Lung (tissue), 12 donors: ENCODE measurements around the gene SHISA8. TPM values are rescaled to one million over a fixed set of nuclear protein-coding genes. Genes with fewer than 3 reads are reported as not detected.

Experiments
- ATAC-seq: fragments of 200-7000 bp; cut with Tn5 transposase; one replicate; pipeline ENCODE4 v1.9.1; 2020; ENCODE audit warnings: moderate number of reproducible peaks; ENCODE audit not compliant: insufficient read depth, low FRiP score
- DNase-seq, 3 donors: peaks; one replicate each; pipeline ENCODE4 v3.0.0-alpha.2; 2013 to 2017
- H3K27ac ChIP-seq, 2 donors: one replicate each; pipeline ENCODE4 v1.5.1; 2013; ENCODE audit warnings: mild to moderate bottlenecking in 2 of 2, moderate library complexity in 2 of 2, control low read depth in 1 of 2, inconsistent platforms in 1 of 2, low read depth in 1 of 2, low read length in 1 of 2
- H3K27me3 ChIP-seq, 3 donors: one replicate each; pipeline ENCODE4 v1.5.1; 2013; ENCODE audit warnings: low read length in 2 of 3; ENCODE audit not compliant: control insufficient read depth in 3 of 3, insufficient read depth in 3 of 3
- H3K36me3 ChIP-seq, 4 donors: one replicate each; pipeline ENCODE4 v1.5.1; 2013; ENCODE audit warnings: low read length in 4 of 4, mild to moderate bottlenecking in 1 of 4, moderate library complexity in 1 of 4; ENCODE audit not compliant: control insufficient read depth in 4 of 4, insufficient read depth in 4 of 4
- H3K4me1 ChIP-seq, 5 donors: one replicate each; pipeline ENCODE4 v1.5.1; 2013; ENCODE audit warnings: low read length in 5 of 5, mild to moderate bottlenecking in 2 of 5, moderate library complexity in 1 of 5; ENCODE audit not compliant: control insufficient read depth in 5 of 5, insufficient read depth in 5 of 5
- H3K4me3 ChIP-seq: one replicate; pipeline ENCODE4 v1.5.1; 2013; ENCODE audit warnings: mild to moderate bottlenecking, control low read depth, moderate library complexity
- H3K9ac ChIP-seq, 2 donors: one replicate each; pipeline ENCODE4 v1.5.1; 2013; ENCODE audit warnings: low read length in 2 of 2, control low read depth in 1 of 2; ENCODE audit not compliant: insufficient read depth in 1 of 2
- H3K9me3 ChIP-seq, 4 donors: one replicate each; pipeline ENCODE4 v1.5.1; 2013; ENCODE audit warnings: low read length in 3 of 4, mild to moderate bottlenecking in 1 of 4, moderate library complexity in 1 of 4; ENCODE audit not compliant: control insufficient read depth in 4 of 4, insufficient read depth in 3 of 4
- CTCF ChIP-seq: IDR thresholded peaks from 2 replicates; pipeline ENCODE4 v1.5.1; 2012; ENCODE audit warnings: mild to moderate bottlenecking; ENCODE audit errors: control extremely low read depth, extremely low read depth
- WGBS, 2 donors: extraction: QIAGEN DNeasy Blood & Tissue Kit; methylation state at CpG; one replicate each; pipeline ENCODE4 v1.1.7; 2013; 5-methylcytosine and 5-hydroxymethylcytosine counted together
- polyA plus RNA-seq, 2 donors: library from polyadenylated mRNA; stranded (reverse); fragments of 200-250 nt; gene quantifications; one replicate each; pipeline ENCODE4 v1.2.1, GENCODE V29; 2013
- total RNA-seq, 2 donors: library from RNA; depleted of rRNA in 1 of 2; stranded (reverse); fragments of >200 nt in 1 of 2; gene quantifications; one replicate each; pipeline ENCODE4 v1.2.1, GENCODE V29; 2014 to 2021
- donor health status: control.
- donor health status: control.
- donor health status: Bipolar disorder and iron deficiency.
- donor health status: healthy.
- donor health status: DM: yes; HTN: yes; CAD: no.

The SHISA8 gene
- total and polyA plus RNA-seq, 4 donors, result 0.02 to 0.34 TPM; not detected in 2

GRCh38 chr22:41914611-41915034, 251 bp downstream of the SHISA8 start:
- no peak for ATAC-seq
- H3K27ac ChIP-seq, result no peak overlapping the region
- DNase-seq, result no peak
- H3K4me3 ChIP-seq, result no peak overlapping the region
- H3K27me3 ChIP-seq, result peaks cover 4 to 65% (median 56%) of the 10 kb centered on the region in 3 donors
- H3K36me3 ChIP-seq, result no peaks in the 10 kb centered on the region
- TF ChIP-seq CTCF, result no peak
- no peaks in the 10 kb centered on the region for H3K9me3 ChIP-seq
- peaks cover 0 to 29% (median 16%) of the 10 kb centered on the region in 5 donors for H3K4me1 ChIP-seq
- no peak overlapping the region for H3K9ac ChIP-seq
- WGBS, 2 donors, result 1 to 2% methylated on average over 53 to 67 of the region's 67 CpGs

- no peak for TF ChIP-seq CTCF
- peaks cover 4 to 68% (median 54%) of the 10 kb centered on the region in 3 donors for H3K27me3 ChIP-seq
- ATAC-seq (no peak), DNase-seq (no peak)
- no peak overlapping the region for H3K9ac ChIP-seq
- H3K4me1 ChIP-seq, result peaks cover 0 to 25% (median 16%) of the 10 kb centered on the region in 5 donors
- no peaks in the 10 kb centered on the region for H3K9me3 ChIP-seq
- no peaks in the 10 kb centered on the region for H3K36me3 ChIP-seq
- no peak overlapping the region for H3K27ac ChIP-seq
- 3 to 4% methylated on average over 62 to 79 of the region's 79 CpGs for WGBS, 2 donors
- no peak overlapping the region for H3K4me3 ChIP-seq
These were observed 886 bp downstream of the SHISA8 start for GRCh38 chr22:41913842-41914534.

GRCh38 chr22:41913040-41913719, 1.7 kb downstream of the SHISA8 start:
- 63 to 65% methylated on average over 11 of the region's 11 CpGs for WGBS, 2 donors

More at GRCh38 chr22:41913040-41913719, 1.7 kb downstream of the SHISA8 start:
- no peak overlapping the region for H3K27ac ChIP-seq
- H3K4me3 ChIP-seq, result no peak overlapping the region
- peaks cover 0 to 23% (median 14%) of the 10 kb centered on the region in 5 donors for H3K4me1 ChIP-seq
- no peak overlapping the region for H3K9ac ChIP-seq
- H3K9me3 ChIP-seq, result no peaks in the 10 kb centered on the region
- no peak for DNase-seq
- H3K36me3 ChIP-seq, result no peaks in the 10 kb centered on the region
- no peak for ATAC-seq
- no peak for TF ChIP-seq CTCF
- peaks cover 4 to 68% (median 52%) of the 10 kb centered on the region in 3 donors for H3K27me3 ChIP-seq
